Measurements from ENCODE around the gene PALLD.
"Not testable (repeated sequence)": the region's sequence is repeated elsewhere in the genome, so short reads cannot be mapped to it uniquely, and the experiment has no call there.

The PALLD gene

DNA sequence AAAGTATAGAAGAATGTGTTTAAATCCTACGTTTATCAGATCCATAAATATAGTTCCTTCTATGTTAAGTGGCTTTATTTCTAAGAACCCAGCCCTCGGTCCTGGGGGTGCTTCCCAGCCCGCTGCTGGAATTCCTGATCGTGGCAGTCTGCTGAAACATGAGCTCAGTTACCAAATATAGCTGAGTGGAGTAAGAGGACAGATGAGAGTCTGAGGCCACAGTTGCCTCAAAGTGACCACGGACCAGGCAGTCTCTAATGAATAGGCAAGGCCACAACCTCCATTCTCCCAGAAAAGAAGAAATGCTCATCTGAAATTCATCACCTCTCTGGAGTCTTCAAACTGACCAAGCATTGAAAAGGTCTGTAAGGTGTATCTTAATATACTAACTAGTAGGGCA is at the start of gene PALLD:
PALLD (plus strand) TSS at position 219 of the 400 bp plus-strand sequence.
- DNase-seq (ENCODE audit: low read depth, low spot score) = no peak

DNA sequence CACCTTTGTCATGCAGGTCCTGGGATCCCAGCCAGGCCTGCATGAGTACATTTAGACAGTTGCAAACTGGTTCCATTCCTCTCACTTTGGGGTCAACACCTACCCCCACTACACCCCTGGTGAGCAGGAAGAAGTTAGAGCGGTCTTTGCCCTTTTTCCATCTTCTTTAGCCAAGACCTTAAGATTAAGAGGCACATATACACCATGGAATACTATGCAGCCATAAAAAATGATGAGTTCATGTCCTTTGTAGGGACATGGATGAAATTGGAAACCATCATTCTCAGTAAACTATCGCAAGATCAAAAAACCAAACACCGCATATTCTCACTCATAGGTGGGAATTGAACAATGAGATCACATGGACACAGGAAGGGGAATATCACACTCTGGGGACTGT is 47.8 kb upstream of the PALLD start:
- not testable (repeated sequence) for DNase-seq (ENCODE audit: low read depth, low spot score)

DNA sequence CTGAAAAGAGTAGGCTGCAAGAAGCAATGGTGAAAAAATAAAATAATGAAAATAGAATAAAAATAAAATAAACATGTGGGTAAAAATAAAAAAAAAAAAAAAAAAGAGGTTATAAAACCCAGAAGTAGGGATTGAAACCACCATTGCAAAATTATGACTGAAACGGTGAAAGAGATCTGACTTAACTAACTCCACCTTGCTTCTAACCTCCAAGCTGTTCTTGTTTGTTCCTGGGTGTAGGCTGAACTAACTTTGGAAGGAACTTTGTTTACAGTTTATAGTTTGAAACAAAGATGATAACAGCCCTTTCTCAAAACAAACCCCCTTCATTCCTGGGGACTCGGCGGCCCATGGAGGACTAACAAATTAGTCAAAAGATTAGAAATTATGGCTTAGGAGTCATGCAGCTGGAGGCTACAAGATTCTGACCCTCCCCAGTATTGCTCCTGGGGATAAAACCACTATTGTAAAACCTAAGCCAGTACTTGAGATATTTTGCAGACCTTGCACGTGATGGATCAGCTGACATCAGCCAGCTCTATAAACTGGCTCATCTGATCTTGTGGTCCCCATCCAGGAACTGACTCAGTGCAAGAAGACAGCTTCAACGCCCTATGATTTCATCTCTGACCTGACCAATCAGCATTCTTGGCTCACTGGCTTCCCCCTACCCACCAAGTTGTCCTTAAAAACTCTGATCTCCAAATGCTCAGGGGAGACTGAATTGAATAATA is 47.0 kb upstream of the PALLD start:
- peak; percentile 22 for DNase-seq (ENCODE audit: low read depth, low spot score)

DNA sequence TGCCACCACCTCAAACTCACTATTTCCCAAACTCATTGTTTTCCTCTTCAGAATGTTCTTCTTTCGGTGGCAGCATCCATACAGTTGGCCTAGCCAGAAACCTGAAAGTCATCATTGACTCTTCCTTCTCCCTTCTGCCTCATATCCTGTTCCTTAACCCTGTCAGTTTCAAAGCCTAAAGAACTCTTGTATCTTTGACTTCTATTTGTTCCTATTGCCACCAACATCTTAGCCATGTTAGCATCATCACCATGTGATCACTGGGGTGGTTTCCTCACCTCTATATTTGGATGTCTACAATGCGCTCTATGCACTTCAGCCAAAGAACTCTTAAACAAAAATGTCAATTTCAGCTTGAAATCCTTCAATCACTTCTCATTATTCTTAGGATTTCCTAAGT is 45.5 kb upstream of the PALLD start:
- no peak for DNase-seq (ENCODE audit: low read depth, low spot score)

DNA sequence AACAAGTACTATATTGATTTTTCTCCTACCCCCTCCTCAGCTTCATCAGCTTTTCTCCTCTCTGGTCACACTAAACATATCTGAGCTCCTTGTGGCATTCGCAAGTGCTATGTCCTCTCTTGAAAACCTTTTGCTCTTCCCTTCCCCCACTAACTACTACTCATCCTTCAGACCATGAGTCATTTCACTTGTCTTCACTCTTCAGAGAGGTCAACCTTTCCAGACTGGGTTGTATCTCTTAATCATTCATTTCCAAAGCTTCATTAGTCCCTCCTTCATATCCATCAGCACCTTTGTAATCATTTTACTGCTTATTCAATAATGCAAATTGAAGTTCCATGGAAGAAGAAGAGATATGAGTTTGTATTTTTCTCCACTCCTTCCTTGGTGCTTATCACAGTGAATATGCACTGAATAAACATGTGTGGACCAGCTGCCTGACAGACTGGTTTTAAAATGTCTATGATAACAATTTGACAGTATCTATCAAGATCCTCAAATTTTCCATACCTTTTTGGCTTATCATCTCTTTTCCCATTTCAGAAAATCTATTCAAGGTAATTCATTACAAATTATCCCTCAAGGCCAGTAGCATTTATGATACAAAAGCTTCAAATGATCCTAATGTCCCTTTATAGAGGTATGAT is 45.0 kb upstream of the PALLD start:
- no peak for DNase-seq (ENCODE audit: low read depth, low spot score)

DNA sequence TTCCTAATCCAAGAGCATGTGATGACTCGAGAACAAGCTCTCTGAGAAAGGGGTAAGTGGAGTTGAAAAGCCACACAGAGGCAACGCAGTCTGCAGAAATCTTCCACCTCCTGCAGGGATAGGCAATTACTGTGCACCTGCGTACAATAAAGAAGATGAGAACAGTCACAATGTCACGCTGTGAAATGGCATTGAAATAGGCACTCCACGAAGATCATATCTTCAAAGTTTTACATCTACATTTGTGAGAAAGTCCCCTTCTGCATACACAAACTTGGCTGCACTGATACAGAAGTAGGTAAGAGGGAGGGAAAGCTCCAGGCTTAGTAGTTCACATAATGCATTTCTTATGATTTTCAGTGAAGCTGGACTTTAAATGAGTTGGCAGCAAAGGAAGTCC is 43.7 kb upstream of the PALLD start:
- DNase-seq (ENCODE audit: low read depth, low spot score) = no peak

DNA sequence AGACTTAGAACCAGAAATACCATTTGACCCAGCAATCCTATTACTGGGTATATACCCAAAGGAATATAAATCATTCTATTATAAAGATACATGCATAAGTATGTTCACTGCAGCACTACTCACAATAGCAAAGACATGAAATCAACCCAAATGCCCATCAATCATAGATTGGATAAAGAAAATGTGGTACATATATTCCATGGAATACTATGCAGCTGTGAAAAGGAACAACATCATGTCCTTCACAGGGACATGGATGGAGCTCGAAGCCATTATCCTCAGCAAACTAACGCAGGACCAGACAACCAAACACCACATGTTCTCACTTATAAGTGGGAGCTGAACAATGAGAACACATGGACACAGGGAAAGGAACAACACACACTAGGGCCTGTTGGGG is 38.6 kb upstream of the PALLD start:
- not testable (repeated sequence) for DNase-seq (ENCODE audit: low read depth, low spot score)

DNA sequence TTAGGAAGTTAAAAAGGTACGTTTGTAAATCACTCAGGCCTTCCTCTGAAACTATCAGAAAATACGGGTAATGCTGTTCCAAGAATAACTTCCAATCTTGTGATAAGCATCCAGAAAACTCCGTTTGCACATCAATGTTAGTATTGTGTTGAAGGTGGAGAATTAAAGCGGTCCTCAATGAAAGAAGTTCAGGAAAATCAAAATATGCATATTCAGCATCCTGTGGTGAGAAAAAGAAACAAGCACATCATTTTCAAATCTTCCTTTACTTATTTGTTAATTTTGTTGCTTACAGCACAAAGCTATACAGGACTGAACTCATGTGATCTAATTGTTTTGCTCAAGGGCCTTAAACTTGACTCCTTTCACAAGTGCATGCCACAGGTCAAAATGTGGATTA is 35.0 kb upstream of the PALLD start:
- no peak for DNase-seq (ENCODE audit: low read depth, low spot score)

DNA sequence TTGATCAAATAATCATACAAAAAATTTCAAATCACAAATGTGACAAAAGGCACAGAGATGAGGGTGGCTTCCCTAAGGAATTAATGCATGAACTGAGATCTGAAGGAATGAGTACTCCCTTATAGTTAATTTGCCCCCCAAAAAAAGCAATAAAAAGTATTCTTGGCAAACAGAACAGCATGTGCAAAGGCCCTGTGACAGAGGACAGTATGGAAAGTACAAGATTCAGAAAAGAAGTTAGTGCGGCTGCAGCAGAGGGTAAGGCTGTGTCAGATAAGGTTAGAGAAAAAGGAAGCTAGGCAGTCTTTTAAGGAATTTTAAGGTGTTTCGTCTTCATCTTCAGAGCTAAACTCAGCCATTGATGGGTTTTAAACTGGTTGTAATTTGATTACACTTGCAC is 23.9 kb upstream of the PALLD start:
- DNase-seq (ENCODE audit: low read depth, low spot score) = no peak

DNA sequence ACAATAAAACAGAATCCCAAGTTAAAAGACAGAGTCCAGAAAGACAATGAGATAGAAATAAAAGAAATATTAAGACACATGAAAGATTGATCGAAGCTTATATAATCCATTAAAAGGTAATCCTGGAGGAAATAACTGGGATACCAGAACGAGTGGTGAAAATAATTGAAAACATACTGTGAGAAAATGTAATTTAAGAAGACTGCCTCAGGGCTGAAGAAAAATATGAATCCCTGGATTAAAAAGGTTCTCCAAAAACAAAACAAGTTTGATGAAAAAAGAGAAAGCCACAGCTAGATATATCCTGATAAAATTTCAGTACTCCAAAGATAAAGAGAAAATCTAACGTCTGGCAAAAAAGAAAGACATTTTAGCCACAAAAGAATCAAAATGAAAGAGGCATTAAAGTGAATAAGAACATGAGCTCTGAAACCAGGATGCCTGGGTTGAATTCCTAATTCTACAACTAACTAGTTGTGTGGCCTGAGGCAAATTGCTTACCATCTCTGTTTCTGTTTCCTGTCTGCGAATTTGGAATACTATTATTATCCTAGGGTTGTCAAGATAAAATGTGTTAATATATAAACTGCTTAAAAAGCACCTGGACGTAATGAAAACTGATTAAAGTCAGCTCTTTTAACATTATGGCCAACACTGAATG is 22.1 kb upstream of the PALLD start:
- DNase-seq (ENCODE audit: low read depth, low spot score) = no peak

DNA sequence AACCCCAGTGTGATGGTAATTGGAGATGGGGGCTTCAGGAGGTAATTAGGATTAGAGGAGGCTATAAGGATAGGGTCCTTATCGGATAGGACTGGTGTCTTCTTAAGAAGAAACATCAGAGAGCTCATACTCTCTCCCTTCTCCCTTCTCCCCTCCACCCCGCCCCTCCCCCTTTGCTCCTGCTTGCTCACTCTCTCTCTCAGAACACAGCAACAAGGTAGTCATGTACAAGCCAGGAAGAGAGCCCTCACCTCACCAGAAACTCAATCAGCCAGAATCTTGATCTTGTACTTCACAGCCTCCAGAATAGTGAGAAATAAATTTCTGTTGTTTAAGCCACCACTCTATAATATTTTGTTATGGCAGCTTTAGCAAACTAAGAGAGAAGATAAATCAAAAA is 21.1 kb upstream of the PALLD start:
- DNase-seq (ENCODE audit: low read depth, low spot score) = peak; percentile 66

DNA sequence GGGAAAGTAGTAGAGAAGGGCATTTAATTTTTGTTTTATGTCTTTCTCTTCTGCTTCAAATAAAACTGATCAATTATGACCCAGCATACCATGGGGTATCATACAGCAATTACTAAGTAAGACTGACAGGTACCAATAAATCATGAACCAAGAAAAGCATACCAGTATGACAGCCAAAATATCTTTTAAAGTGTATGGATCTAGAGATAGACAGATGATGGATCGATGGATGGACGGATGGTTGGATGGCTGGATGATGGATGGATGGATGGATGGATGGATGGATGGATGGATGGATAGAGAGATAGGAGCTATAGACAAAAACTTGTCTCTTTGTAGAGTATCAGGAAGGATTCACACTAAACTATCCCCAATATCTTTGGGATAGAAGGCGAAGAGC is 18.0 kb upstream of the PALLD start:
- no peak for DNase-seq (ENCODE audit: low read depth, low spot score)

DNA sequence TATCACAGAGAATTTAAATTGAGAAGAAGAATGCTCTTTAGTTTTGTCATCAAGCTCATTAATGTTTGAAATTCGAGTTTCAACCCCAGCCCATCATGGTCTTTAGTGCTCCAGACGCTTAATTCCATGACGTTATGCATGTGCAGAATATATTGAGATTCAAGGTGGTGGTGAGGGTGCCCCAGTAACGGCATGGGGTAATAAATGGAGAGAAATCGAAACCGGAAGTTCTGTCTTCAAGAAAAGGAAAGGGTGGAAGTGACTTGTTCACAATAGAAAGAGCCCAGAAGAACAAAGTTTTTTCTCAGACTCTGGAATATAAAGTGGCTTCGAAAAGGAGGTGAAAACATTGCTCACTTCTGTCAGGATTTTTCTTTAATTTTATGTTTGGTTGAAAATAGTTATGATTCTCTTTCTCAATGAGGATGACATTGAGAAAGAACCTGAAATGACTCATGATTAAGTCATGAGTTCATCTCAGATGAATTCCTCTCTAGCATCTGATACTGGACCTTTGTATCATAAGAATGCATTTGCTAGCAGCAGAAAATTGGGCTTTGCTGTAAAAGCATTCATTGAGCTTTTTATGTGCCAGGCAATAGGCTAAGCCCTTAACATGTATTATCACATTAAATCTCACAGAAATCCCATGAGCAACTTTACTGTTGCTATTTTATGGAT is 15.8 kb upstream of the PALLD start:
- DNase-seq (ENCODE audit: low read depth, low spot score) = no peak

DNA sequence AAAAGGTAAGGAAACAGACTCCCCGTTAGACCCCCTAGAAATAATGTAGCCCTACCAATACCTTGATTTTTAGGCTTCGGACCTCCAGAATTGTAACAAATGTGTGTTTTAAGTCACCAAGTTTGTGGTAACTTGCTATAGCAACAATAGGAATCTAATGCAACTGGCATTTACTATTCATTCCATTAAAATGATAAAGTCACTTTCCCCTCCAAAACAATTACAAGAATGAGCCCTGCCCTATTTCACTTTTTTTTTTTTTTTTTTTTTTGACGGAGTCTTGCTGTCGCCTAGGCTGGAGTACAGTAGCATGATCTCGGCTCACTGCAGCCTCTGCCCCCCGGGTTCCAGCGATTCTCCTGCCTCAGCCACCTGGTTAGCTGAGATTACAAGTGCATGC is 13.0 kb upstream of the PALLD start:
- DNase-seq (ENCODE audit: low read depth, low spot score) = no peak

DNA sequence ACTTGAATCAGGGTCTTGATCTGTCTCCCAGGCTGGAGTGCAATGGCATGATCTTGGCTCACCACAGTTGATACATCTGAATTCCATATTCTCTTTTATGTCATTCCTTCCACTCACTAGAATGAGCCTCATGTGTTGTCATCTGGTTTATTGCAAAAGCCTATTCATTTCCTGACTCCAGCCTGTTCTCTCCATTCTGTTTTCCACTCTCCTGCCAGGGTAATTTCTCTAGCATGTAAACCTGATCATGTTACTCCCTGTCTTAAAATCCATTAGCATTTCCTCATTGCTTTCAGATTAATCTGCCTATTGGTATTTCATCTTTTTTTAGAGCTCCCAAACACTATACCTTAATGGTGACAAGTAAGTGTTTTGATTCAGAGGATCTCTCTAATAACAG is 12.2 kb upstream of the PALLD start:
- DNase-seq (ENCODE audit: low read depth, low spot score) = no peak

DNA sequence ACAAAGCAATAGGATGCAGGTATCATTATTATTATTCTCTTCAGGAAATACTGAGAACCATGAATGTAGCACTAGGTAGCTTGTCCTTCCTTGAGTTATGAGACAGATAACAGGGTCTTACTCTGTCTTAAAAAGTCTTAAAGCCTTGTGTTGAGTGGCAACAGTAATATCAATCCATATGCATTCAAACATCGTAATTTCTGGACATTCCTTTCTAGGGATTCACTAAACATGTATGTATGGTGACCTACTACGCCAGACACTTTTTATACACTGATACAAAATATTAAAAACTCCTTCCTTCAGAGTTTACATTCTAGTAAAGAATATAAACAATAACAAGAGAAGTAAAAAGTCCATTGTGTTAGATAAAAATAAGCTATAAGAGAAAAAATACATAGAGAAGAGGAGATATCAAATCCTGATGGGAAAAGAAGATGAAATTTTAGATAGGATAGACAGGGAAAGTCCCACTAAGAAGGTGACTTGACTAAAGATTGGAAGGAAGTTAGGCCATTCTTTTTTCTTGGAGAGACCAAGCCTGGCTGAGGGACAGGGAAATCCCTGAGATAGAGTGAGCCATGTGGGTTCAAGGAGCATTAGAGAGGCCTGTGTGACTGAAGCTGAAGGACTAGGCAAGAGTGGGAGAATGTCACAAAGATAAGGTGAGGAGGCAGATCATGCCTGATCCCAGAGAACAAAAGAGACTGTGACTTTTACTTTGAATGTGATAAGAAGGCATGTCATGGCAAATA is 11.5 kb upstream of the PALLD start:
- no peak for DNase-seq (ENCODE audit: low read depth, low spot score)

DNA sequence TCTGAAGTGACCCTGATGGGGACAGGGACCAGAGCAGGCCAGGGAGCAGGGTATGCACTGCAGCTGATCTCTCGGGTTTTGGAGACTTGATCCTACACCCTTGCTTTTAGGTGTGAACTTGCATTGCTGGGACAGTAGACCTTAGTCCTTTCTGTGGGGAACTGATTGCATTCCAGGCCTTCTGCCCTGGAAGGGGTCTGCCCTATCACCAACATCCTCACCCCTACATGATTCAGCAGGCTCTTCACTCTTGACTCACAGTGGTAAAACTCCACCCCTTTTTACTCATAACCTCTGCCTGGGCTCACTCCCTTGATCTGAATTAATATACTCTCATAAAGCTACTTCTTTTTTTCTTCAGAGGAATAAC is 10.0 kb upstream of the PALLD start:
- DNase-seq (ENCODE audit: low read depth, low spot score) = no peak

DNA sequence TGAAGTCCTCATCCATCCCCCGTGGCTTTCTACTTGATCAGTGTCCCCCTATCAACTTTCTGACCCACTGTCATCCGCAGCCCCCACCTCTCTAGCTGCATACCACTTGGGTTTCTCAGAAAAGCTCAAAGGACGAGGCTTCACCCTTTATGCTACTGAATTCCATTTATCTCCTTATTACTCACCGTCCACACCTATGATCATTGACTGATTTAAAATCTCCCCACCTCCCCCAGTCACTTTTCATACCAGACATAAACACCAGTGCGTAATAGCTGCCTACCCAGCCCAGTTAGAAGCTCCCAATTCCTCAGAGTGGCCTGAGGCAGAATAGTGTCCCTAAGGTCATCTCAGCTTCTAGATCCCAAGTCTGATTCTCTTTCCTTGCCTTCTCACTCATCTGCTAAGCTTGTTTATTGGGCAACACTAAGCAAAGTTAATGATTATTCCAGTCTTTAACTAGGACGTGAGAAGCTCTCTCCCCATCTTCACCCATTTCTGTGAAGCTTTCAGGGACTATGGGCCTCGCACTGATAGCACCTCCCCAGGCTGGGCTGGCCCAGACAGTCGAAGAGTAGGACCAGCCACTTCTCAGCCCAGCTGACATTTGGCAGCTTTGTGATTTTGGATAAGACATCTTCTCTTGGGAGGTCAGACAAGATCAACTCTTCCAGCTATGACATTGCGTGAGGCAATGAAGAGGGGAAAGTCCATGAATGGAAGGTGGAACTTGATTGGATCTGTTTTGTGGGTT is 9.4 kb upstream of the PALLD start:
- DNase-seq (ENCODE audit: low read depth, low spot score) = no peak

DNA sequence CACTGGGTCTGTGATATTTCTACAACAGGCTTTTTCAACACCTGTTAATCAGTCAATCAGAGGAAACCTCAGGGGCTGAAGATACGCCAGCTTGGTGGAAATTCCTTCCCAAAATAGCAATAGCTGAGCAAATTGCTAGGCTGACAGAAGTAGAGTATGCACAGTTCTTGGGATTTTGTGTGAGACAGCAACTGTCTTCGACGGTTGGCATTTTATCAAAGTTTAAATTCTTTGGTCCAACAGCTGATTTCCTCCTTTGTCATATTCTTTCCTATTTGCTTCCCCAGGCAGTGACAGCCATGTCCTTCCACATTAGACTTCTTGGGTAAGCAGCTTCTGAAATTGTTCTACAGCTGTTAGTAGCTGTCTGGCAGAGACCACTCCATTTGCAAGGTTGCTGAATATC is 8.0 kb upstream of the PALLD start:
- DNase-seq (ENCODE audit: low read depth, low spot score) = no peak

DNA sequence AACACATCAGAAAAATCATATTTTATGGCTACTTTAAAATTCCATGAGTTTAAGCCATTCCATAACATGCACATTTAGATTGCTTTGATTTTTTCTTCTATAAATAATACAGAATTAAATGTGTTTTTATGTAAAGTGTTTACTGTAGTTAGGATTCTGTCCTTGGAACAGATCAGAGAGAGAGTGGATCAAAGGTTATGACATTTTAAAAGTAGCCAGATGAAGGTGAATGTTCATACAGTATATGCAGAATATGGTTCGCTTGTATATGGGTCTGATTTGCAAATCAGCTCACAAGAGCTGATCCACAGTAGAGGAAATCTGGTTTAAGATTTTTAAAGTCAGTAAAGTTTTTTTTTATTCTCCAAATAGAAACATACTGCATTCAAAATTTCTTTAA is 7.2 kb upstream of the PALLD start:
- no peak for DNase-seq (ENCODE audit: low read depth, low spot score)

DNA sequence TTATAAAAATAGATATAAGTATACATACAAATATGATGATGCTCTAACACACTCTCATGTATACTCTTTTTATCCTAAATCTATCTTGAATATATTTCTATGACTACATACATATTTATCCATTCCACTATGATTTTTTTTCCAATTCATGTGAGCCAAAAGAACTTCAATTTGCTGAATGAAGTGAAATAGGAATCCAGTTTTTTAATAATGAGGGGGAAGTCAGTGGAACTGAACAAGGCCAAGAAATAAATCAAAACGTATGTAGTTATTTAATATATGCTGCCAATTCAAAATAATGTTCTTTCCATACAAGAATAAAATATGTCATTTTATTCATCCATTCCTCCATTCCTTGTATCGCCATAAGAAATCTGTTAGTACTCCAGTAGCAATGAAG is 6.1 kb upstream of the PALLD start:
- no peak for DNase-seq (ENCODE audit: low read depth, low spot score)
